Esophagus squamous epithelium (tissue), 5 donors: ENCODE measurements around the gene ACSS3. TPM values are rescaled to one million over a fixed set of nuclear protein-coding genes. Genes with fewer than 3 reads are reported as not detected.

Source experiments
- DNase-seq: peaks from one replicate; lab custom pipeline; 2025; lab: John Stamatoyannopoulos, UW
- H3K27ac ChIP-seq, 4 donors: fragments of 200-600 bp; sonication (generic); one replicate each; pipeline ENCODE4 v1.5.1; 2016 to 2019; ENCODE audit warnings: mild to moderate bottlenecking in 1 of 4
- H3K27me3 ChIP-seq, 4 donors: fragments of 200-600 bp; sonication (generic); 1 replicate in 3 of 4; 2 replicates in 1 of 4; pipeline versions ENCODE4 v1.5.1 to v1.6.0; 2017 to 2021; ENCODE audit warnings: antibody characterized with exemption in 1 of 4
- H3K36me3 ChIP-seq, 3 donors: fragments of 200-600 bp; sonication (generic); one replicate each; pipeline ENCODE4 v1.5.1; 2016 to 2019
- H3K4me1 ChIP-seq, 3 donors: fragments of 200-600 bp; sonication (generic); one replicate each; pipeline ENCODE4 v1.5.1; 2017 to 2019
- H3K4me3 ChIP-seq, 4 donors: fragments of 200-600 bp; sonication (generic); 1 replicate in 3 of 4; 2 replicates in 1 of 4; pipeline ENCODE4 v1.5.1; 2016 to 2019; ENCODE audit warnings: mild to moderate bottlenecking in 2 of 4, moderate library complexity in 1 of 4
- H3K9me3 ChIP-seq, 3 donors: fragments of 200-600 bp; sonication (generic); one replicate each; pipeline ENCODE4 v1.5.1; 2016 to 2019
- CTCF ChIP-seq, 6 experiments: fragments of 450-650 bp in 4 of 6; fragments of 200-600 bp in 2 of 6; sonication (generic) in 2 of 6; IDR thresholded peaks; one replicate each; pipeline ENCODE4 v1.5.1; 2016 to 2019; ENCODE audit warnings: antibody characterized with exemption in 6 of 6, mild to moderate bottlenecking in 4 of 6, moderate library complexity in 4 of 6
- POLR2A ChIP-seq, 4 donors: fragments of 450-650 bp; IDR thresholded peaks; one replicate each; pipeline ENCODE4 v1.6.1; 2017; ENCODE audit warnings: antibody characterized with exemption in 4 of 4, mild to moderate bottlenecking in 4 of 4, moderate library complexity in 3 of 4
- WGBS, 2 donors: methylation state at CpG; one replicate each; pipeline ENCODE4 v1.1.5; 2018; 5-methylcytosine and 5-hydroxymethylcytosine counted together
- intact Hi-C: fragments of 100-400 bp; cut with DNase I; formaldehyde crosslinking; loops from one replicate; pipeline ENCODE4 v1.15.0; 2022
- small RNA-seq, 4 donors: library from RNA; depleted of rRNA; stranded (forward); fragments of <200 nt; gene quantifications; one replicate each; pipeline ENCODE3, GENCODE V24; 2016
- total RNA-seq, 4 donors: library from RNA; depleted of rRNA; stranded (reverse); fragments of >200 nt; gene quantifications; one replicate each; pipeline ENCODE4 v1.1.0, GENCODE V29; 2016
- donor health status: DM: yes; HTN: yes; CAD: no.

Gene ACSS3
- total RNA-seq, 4 donors from 2014 or later: 0.35 to 7.4 (median 1.0) TPM

- H3K36me3 ChIP-seq: no peaks in the 10 kb centered on the region
- H3K27ac ChIP-seq: no peak overlapping the region
- H3K4me3 ChIP-seq: no peak overlapping the region
- no peaks in the 10 kb centered on the region for H3K9me3 ChIP-seq
- 38 to 51% methylated on average over 2 of the region's 2 CpGs for WGBS, 2 donors
- no peaks in the 10 kb centered on the region for H3K4me1 ChIP-seq
- intact Hi-C loops: no loop called here
- DNase-seq: no peak
- TF ChIP-seq POLR2A (IDR thresholded peaks at IDR 0.05) (no peak), CTCF (IDR thresholded peaks at IDR 0.05) (no peak)
- no peaks in the 10 kb centered on the region for H3K27me3 ChIP-seq
Observed at GRCh38 chr12:81300454-81300853, 222.6 kb downstream of the ACSS3 start.

GRCh38 chr12:81303935-81304334 lies 226.1 kb downstream of the ACSS3 start:
- WGBS, 2 donors: 75 to 77% methylated on average over 3 of the region's 3 CpGs
- no peaks in the 10 kb centered on the region for H3K4me1 ChIP-seq
- H3K4me3 ChIP-seq: no peak overlapping the region
- no peak for TF ChIP-seq CTCF (IDR thresholded peaks at IDR 0.05)
- TF ChIP-seq POLR2A (IDR thresholded peaks at IDR 0.05): no peak
- H3K9me3 ChIP-seq: no peaks in the 10 kb centered on the region
- intact Hi-C loops: no loop called here
- H3K27me3 ChIP-seq: no peaks in the 10 kb centered on the region
- DNase-seq: no peak
- no peak overlapping the region for H3K27ac ChIP-seq
- no peaks in the 10 kb centered on the region for H3K36me3 ChIP-seq

Small RNA genes within 50 kb of the gene (small RNA-seq; reads per million reads assigned to genes)
- 0 reads per million in 4 donors for gene MIR4699

Other genes starting within 250 kb of the ACSS3 start
- gene LIN7A, start 140.1 kb upstream of the ACSS3 start, total RNA-seq: 1 to 10 TPM in 1 of 4 donors, under 1 TPM in 3; 0.49 to 2.7 (median 0.74) TPM